ENCODE results near the gene ZCCHC2. TPM values are rescaled to one million over a fixed set of nuclear protein-coding genes. Genes with fewer than 3 reads are reported as not detected.

The ZCCHC2 gene
- total and polyA plus RNA-seq, 2 experiments from 2014 or later, result 3.3 to 14.9 TPM

GRCh38 chr18:62555135-62555534 is 32.3 kb downstream of the ZCCHC2 start:
- Histone ChIP-seq H2AFZ (no peak overlapping the region), H3K27me3 (no peaks in the 10 kb centered on the region), H3K9me3 (ENCODE audit: low read depth) (no peaks in the 10 kb centered on the region), H3K4me1 (ENCODE audit: insufficient read depth) (no peaks in the 10 kb centered on the region), H3K4me3 (no peak overlapping the region), H3K36me3 (replicated peaks; ENCODE audit: insufficient read depth, low read depth) (peaks cover 10% of the 10 kb centered on the region), H3K9me2 (replicated peaks; ENCODE audit: insufficient read depth) (no peaks in the 10 kb centered on the region), H4K20me1 (ENCODE audit: insufficient read depth, poor library complexity, severe bottlenecking) (no peaks in the 10 kb centered on the region), H3K4me2 (no peak overlapping the region), H3K79me2 (peaks cover 2% of the 10 kb centered on the region), H3K27ac (no peak overlapping the region)
- DNase-seq (ENCODE audit: low spot score), result no peak
- WGBS (ENCODE audit: low lambda C conversion rate, missing lambda C conversion rate), result 97% methylated on average over 3 of the region's 3 CpGs
- TF ChIP-seq EZH2 (IDR thresholded peaks at IDR 0.05; ENCODE audit: borderline replicate concordance), result no peak
- TF ChIP-seq EZH2phosphoT487 (IDR thresholded peaks at IDR 0.05; ENCODE audit: low read depth, severe bottlenecking, unreplicated experiment), result no peak
- TF ChIP-seq CTCF (IDR thresholded peaks at IDR 0.05; ENCODE audit: poor library complexity), result no peak

GRCh38 chr18:62556397-62556796 is 33.6 kb downstream of the ZCCHC2 start:
- Histone ChIP-seq H3K4me3 (no peak overlapping the region), H4K20me1 (ENCODE audit: insufficient read depth, poor library complexity, severe bottlenecking) (no peaks in the 10 kb centered on the region), H2AFZ (no peak overlapping the region), H3K9me3 (ENCODE audit: low read depth) (no peaks in the 10 kb centered on the region), H3K4me1 (ENCODE audit: insufficient read depth) (no peaks in the 10 kb centered on the region), H3K79me2 (no peaks in the 10 kb centered on the region), H3K27me3 (no peaks in the 10 kb centered on the region), H3K27ac (no peak overlapping the region), H3K9me2 (replicated peaks; ENCODE audit: insufficient read depth) (no peaks in the 10 kb centered on the region), H3K36me3 (replicated peaks; ENCODE audit: insufficient read depth, low read depth) (peaks cover 4% of the 10 kb centered on the region), H3K4me2 (no peak overlapping the region)
- WGBS (ENCODE audit: low lambda C conversion rate, missing lambda C conversion rate), result 87% methylated on average over 4 of the region's 4 CpGs
- no peak for DNase-seq (ENCODE audit: low spot score)
- TF ChIP-seq CTCF (IDR thresholded peaks at IDR 0.05; ENCODE audit: poor library complexity) (no peak), EZH2phosphoT487 (IDR thresholded peaks at IDR 0.05; ENCODE audit: low read depth, severe bottlenecking, unreplicated experiment) (no peak), EZH2 (IDR thresholded peaks at IDR 0.05; ENCODE audit: borderline replicate concordance) (no peak)

GRCh38 chr18:62558015-62558663 is 35.3 kb downstream of the ZCCHC2 start:
- no peaks in the 10 kb centered on the region for H3K4me1 ChIP-seq (ENCODE audit: insufficient read depth)
- H4K20me1 ChIP-seq (ENCODE audit: insufficient read depth, poor library complexity, severe bottlenecking), result no peaks in the 10 kb centered on the region
- no peaks in the 10 kb centered on the region for H3K27me3 ChIP-seq
- no peaks in the 10 kb centered on the region for H3K79me2 ChIP-seq
- no peak overlapping the region for H3K4me2 ChIP-seq
- WGBS (ENCODE audit: low lambda C conversion rate, missing lambda C conversion rate), result 95% methylated on average over 6 of the region's 6 CpGs
- TF ChIP-seq CTCF (IDR thresholded peaks at IDR 0.05; ENCODE audit: poor library complexity) (no peak), EZH2 (IDR thresholded peaks at IDR 0.05; ENCODE audit: borderline replicate concordance) (no peak), EZH2phosphoT487 (IDR thresholded peaks at IDR 0.05; ENCODE audit: low read depth, severe bottlenecking, unreplicated experiment) (no peak)
- no peak overlapping the region for H3K27ac ChIP-seq
- no peaks in the 10 kb centered on the region for H3K9me3 ChIP-seq (ENCODE audit: low read depth)
- DNase-seq (ENCODE audit: low spot score), result no peak
- H2AFZ ChIP-seq, result no peak overlapping the region
- H3K9me2 ChIP-seq (replicated peaks; ENCODE audit: insufficient read depth), result no peaks in the 10 kb centered on the region
- H3K36me3 ChIP-seq (replicated peaks; ENCODE audit: insufficient read depth, low read depth), result peaks cover 4% of the 10 kb centered on the region
- no peak overlapping the region for H3K4me3 ChIP-seq

All from hepatocyte (in vitro differentiated cells).